Liver (tissue), 9 donors: ENCODE results near the gene PTRH2. TPM values are rescaled to one million over a fixed set of nuclear protein-coding genes. Genes with fewer than 3 reads are reported as not detected.

ENCODE experiments used
- DNase-seq: peaks from one replicate; pipeline ENCODE4 v3.0.0-alpha.2; 2017; ENCODE audit warnings: low spot score
- H3K27ac ChIP-seq, 2 donors: one replicate each; pipeline ENCODE4 v1.7.0; 2013; ENCODE audit warnings: inconsistent platforms in 2 of 2, low read length in 2 of 2, control low read depth in 1 of 2, low read depth in 1 of 2, mild to moderate bottlenecking in 1 of 2
- H3K27me3 ChIP-seq, 4 donors: one replicate each; pipeline versions ENCODE4 v1.6.1 to v1.7.0; 2013; ENCODE audit warnings: low read length in 3 of 4, inconsistent platforms in 1 of 4, mild to moderate bottlenecking in 1 of 4, moderate library complexity in 1 of 4; ENCODE audit not compliant: control insufficient read depth in 4 of 4, insufficient read depth in 4 of 4
- H3K36me3 ChIP-seq, 4 donors: one replicate each; pipeline versions ENCODE4 v1.6.1 to v1.7.0; 2013; ENCODE audit warnings: low read length in 3 of 4, mild to moderate bottlenecking in 3 of 4, low read depth in 1 of 4, moderate library complexity in 1 of 4; ENCODE audit not compliant: control insufficient read depth in 4 of 4, insufficient read depth in 3 of 4
- H3K4me1 ChIP-seq, 4 donors: one replicate each; pipeline versions ENCODE4 v1.6.1 to v1.7.0; 2013; ENCODE audit warnings: low read length in 3 of 4, mild to moderate bottlenecking in 3 of 4, moderate library complexity in 1 of 4; ENCODE audit not compliant: control insufficient read depth in 4 of 4, insufficient read depth in 4 of 4
- H3K4me3 ChIP-seq, 3 donors: one replicate each; pipeline versions ENCODE4 v1.6.1 to v1.7.0; 2013; ENCODE audit warnings: low read length in 3 of 3, control low read depth in 1 of 3, low read depth in 1 of 3, mild to moderate bottlenecking in 1 of 3
- H3K9ac ChIP-seq, 2 donors: one replicate each; pipeline ENCODE4 v1.7.0; 2013; ENCODE audit warnings: low read length in 2 of 2, mild to moderate bottlenecking in 2 of 2, moderate library complexity in 2 of 2, control low read depth in 1 of 2, low read depth in 1 of 2
- H3K9me3 ChIP-seq, 4 donors: one replicate each; pipeline versions ENCODE4 v1.6.1 to v1.7.0; 2013; ENCODE audit warnings: low read length in 3 of 4; ENCODE audit not compliant: control insufficient read depth in 4 of 4
- EGR1 ChIP-seq, 2 donors: IDR thresholded peaks; 2 replicates each; pipeline ENCODE4 v1.6.1; 2016 to 2018; ENCODE audit warnings: antibody characterized with exemption in 2 of 2, low read depth in 2 of 2
- FOXA1 ChIP-seq: IDR thresholded peaks from 2 replicates; pipeline ENCODE4 v1.6.1; 2016; ENCODE audit warnings: antibody characterized with exemption
- FOXA2 ChIP-seq: IDR thresholded peaks from 2 replicates; pipeline ENCODE4 v1.6.1; 2016; ENCODE audit warnings: antibody characterized with exemption
- HNF4G ChIP-seq: IDR thresholded peaks from 2 replicates; pipeline ENCODE4 v1.6.1; 2016; ENCODE audit warnings: antibody characterized with exemption
- JUND ChIP-seq, 2 donors: IDR thresholded peaks; 2 replicates each; pipeline ENCODE4 v1.6.1; 2016; ENCODE audit warnings: antibody characterized with exemption in 2 of 2
- MAX ChIP-seq: IDR thresholded peaks from 2 replicates; pipeline ENCODE4 v1.6.1; 2016; ENCODE audit warnings: antibody characterized with exemption
- NR2F2 ChIP-seq: IDR thresholded peaks from 2 replicates; pipeline ENCODE4 v1.6.1; 2016; ENCODE audit warnings: antibody characterized with exemption
- RXRA ChIP-seq, 2 donors: IDR thresholded peaks; 2 replicates each; pipeline ENCODE4 v1.6.1; 2017 to 2018; ENCODE audit warnings: antibody characterized with exemption in 2 of 2, mild to moderate bottlenecking in 1 of 2
- TAF1 ChIP-seq: conservative IDR thresholded peaks from 2 replicates; pipeline ENCODE4 v1.6.1; 2016; ENCODE audit warnings: antibody characterized with exemption, mild to moderate bottlenecking
- YY1 ChIP-seq: IDR thresholded peaks from 2 replicates; pipeline ENCODE4 v1.6.1; 2016; ENCODE audit warnings: antibody characterized with exemption, mild to moderate bottlenecking
- WGBS: extraction: QIAGEN DNeasy Blood & Tissue Kit; methylation state at CpG from one replicate; pipeline ENCODE4 v1.1.7; 2013; 5-methylcytosine and 5-hydroxymethylcytosine counted together
- polyA plus RNA-seq, 2 donors: library from polyadenylated mRNA; stranded (reverse) in 1 of 2; unstranded in 1 of 2; fragments of 200-250 nt in 1 of 2; fragments of >200 nt in 1 of 2; fragmentation: Nextera tagmentation in 1 of 2; extraction: Ambion mirVana in 1 of 2; gene quantifications; one replicate each; pipeline versions ENCODE4 v1.2.1 to v1.2.3, GENCODE V29; 2013 to 2015
- total RNA-seq, 2 donors: library from RNA; depleted of rRNA; stranded (reverse); fragments of >200 nt; gene quantifications; one replicate each; pipeline ENCODE4 v1.2.3, GENCODE V29; 2014
- TF ChIP-seq, protein P1 (sequence below): IDR thresholded peaks from 2 replicates; pipeline ENCODE4 v1.6.1; 2016; ENCODE audit warnings: antibody characterized with exemption, mild to moderate bottlenecking
- TF ChIP-seq, protein P2 (sequence below): fragments of 150-350 bp; IDR thresholded peaks from 2 replicates; pipeline ENCODE4 v1.5.1; 2017; ENCODE audit warnings: improper control_type of control experiment, low read depth, low read length; ENCODE audit not compliant: missing input control
- TF ChIP-seq, protein P3 (sequence below): IDR thresholded peaks from 2 replicates; pipeline ENCODE4 v1.6.1; 2016; ENCODE audit warnings: antibody characterized with exemption
- donor health status: healthy.
- donor health status: healthy.
- donor health status: healthy.
- donor health status: healthy.
- donor health status: healthy.

The PTRH2 gene
- total and polyA plus RNA-seq, 4 donors = 9.7 to 39.1 (median 23.1) TPM

- Histone ChIP-seq H3K4me1 (peaks cover 0 to 5% (median 4%) of the 10 kb centered on the region in 4 donors), H3K9me3 (no peaks in the 10 kb centered on the region), H3K9ac (no peak overlapping the region), H3K4me3 (no peak overlapping the region), H3K27ac (no peak overlapping the region), H3K36me3 (peaks cover 0 to 2% (median 0%) of the 10 kb centered on the region in 4 donors), H3K27me3 (no peaks in the 10 kb centered on the region)
- TF ChIP-seq NR2F2 = no peak
- no peak for DNase-seq
Measured at GRCh38 chr17:59719526-59719925, 12.3 kb upstream of the PTRH2 start.

GRCh38 chr17:59716427-59716826, 9.2 kb upstream of the PTRH2 start:
- Histone ChIP-seq H3K27ac (no peak overlapping the region), H3K9me3 (no peaks in the 10 kb centered on the region), H3K4me3 (no peak overlapping the region), H3K27me3 (no peaks in the 10 kb centered on the region), H3K36me3 (peaks cover 0 to 2% (median 0%) of the 10 kb centered on the region in 4 donors), H3K4me1 (peaks cover 0 to 7% (median 2%) of the 10 kb centered on the region in 4 donors), H3K9ac (no peak overlapping the region)
- TF ChIP-seq FOXA1 = no peak
- no peak for TF ChIP-seq MAX
- no peak for TF ChIP-seq NR2F2
- no peak for TF ChIP-seq FOXA2
- TF ChIP-seq, protein P1, sequence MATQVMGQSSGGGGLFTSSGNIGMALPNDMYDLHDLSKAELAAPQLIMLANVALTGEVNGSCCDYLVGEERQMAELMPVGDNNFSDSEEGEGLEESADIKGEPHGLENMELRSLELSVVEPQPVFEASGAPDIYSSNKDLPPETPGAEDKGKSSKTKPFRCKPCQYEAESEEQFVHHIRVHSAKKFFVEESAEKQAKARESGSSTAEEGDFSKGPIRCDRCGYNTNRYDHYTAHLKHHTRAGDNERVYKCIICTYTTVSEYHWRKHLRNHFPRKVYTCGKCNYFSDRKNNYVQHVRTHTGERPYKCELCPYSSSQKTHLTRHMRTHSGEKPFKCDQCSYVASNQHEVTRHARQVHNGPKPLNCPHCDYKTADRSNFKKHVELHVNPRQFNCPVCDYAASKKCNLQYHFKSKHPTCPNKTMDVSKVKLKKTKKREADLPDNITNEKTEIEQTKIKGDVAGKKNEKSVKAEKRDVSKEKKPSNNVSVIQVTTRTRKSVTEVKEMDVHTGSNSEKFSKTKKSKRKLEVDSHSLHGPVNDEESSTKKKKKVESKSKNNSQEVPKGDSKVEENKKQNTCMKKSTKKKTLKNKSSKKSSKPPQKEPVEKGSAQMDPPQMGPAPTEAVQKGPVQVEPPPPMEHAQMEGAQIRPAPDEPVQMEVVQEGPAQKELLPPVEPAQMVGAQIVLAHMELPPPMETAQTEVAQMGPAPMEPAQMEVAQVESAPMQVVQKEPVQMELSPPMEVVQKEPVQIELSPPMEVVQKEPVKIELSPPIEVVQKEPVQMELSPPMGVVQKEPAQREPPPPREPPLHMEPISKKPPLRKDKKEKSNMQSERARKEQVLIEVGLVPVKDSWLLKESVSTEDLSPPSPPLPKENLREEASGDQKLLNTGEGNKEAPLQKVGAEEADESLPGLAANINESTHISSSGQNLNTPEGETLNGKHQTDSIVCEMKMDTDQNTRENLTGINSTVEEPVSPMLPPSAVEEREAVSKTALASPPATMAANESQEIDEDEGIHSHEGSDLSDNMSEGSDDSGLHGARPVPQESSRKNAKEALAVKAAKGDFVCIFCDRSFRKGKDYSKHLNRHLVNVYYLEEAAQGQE = no peak
- TF ChIP-seq, protein P2, sequence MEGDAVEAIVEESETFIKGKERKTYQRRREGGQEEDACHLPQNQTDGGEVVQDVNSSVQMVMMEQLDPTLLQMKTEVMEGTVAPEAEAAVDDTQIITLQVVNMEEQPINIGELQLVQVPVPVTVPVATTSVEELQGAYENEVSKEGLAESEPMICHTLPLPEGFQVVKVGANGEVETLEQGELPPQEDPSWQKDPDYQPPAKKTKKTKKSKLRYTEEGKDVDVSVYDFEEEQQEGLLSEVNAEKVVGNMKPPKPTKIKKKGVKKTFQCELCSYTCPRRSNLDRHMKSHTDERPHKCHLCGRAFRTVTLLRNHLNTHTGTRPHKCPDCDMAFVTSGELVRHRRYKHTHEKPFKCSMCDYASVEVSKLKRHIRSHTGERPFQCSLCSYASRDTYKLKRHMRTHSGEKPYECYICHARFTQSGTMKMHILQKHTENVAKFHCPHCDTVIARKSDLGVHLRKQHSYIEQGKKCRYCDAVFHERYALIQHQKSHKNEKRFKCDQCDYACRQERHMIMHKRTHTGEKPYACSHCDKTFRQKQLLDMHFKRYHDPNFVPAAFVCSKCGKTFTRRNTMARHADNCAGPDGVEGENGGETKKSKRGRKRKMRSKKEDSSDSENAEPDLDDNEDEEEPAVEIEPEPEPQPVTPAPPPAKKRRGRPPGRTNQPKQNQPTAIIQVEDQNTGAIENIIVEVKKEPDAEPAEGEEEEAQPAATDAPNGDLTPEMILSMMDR = no peak
- TF ChIP-seq, protein P3, sequence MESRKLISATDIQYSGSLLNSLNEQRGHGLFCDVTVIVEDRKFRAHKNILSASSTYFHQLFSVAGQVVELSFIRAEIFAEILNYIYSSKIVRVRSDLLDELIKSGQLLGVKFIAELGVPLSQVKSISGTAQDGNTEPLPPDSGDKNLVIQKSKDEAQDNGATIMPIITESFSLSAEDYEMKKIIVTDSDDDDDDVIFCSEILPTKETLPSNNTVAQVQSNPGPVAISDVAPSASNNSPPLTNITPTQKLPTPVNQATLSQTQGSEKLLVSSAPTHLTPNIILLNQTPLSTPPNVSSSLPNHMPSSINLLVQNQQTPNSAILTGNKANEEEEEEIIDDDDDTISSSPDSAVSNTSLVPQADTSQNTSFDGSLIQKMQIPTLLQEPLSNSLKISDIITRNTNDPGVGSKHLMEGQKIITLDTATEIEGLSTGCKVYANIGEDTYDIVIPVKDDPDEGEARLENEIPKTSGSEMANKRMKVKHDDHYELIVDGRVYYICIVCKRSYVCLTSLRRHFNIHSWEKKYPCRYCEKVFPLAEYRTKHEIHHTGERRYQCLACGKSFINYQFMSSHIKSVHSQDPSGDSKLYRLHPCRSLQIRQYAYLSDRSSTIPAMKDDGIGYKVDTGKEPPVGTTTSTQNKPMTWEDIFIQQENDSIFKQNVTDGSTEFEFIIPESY = no peak
- no peak for TF ChIP-seq RXRA (IDR thresholded peaks at IDR 0.05)
- no peak for TF ChIP-seq TAF1
- TF ChIP-seq YY1 = no peak
- no peak for TF ChIP-seq HNF4G
- no peak for TF ChIP-seq EGR1 (IDR thresholded peaks at IDR 0.05; ENCODE audit: low read depth in 2 of 2)
- TF ChIP-seq JUND (IDR thresholded peaks at IDR 0.05) = no peak
- DNase-seq = no peak
- 93% methylated on average over 2 of the region's 2 CpGs for WGBS
